RPMI7951 (cell line): ENCODE results near the gene TBCD. TPM values are rescaled to one million over a fixed set of nuclear protein-coding genes. Genes with fewer than 3 reads are reported as not detected.

ENCODE experiments used
- DNase-seq: peaks from one replicate; pipeline ENCODE4 v3.0.0-alpha.2; 2012; ENCODE audit warnings: low read depth
- total RNA-seq: library from RNA; depleted of rRNA; stranded (reverse); fragments of >200 nt; shearing (Covaris generic); gene quantifications from 2 replicates; pipeline ENCODE4 v1.2.3, GENCODE V29; 2014; rRNA removed

The TBCD gene
- total RNA-seq: 15.8 and 18.4 TPM in 2 replicates

DNA sequence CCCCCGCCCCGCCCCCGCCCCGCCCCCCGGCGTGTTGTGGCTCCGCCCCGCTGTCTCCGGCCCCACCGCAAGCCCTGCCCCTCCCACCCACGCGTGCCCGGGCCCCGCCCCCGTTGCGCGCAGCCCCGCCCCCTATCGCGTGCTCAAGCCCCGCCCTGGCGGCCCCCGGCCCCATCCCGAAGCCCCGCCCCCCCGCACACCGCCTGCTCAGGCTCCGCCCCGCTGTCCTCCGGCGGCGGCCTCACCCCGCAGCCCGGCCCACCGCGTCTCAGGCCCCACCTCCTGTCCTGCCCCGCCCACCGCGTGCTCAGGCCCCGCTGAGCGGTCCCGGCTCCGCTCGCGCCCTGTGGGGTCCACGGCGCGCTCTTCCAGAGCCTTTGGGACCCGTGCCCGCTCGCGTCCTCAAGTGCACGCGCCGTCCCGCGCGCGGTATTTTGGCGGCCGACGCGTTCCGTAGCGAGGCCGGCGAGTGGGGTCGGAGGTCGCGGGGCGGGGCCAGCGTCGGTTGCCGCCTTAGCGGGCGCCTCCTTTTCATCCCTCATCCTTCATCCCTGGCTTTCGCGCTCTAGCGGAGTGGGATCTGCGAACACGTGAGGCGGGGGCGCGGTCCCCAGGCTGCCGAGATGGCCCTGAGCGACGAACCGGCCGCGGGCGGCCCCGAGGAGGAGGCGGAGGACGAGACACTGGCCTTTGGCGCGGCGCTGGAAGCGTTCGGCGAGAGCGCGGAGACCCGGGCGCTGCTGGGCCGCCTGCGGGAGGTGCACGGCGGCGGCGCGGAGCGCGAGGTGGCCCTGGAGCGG lies at the start of gene TBCD:
Gene TBCD, plus strand, starts transcription at position 495 of the 800 bp plus-strand sequence. Its CDS starts 129 bp downstream, at position 624.
- peak; percentile 80 for DNase-seq

GRCh38 chr17:82702231-82702927 lies 49.5 kb upstream of the TBCD start:
- DNase-seq: no peak

GRCh38 chr17:82703036-82703745 lies 48.7 kb upstream of the TBCD start:
- no peak for DNase-seq

GRCh38 chr17:82703935-82704865 lies 47.7 kb upstream of the TBCD start:
- DNase-seq: no peak

- no peak for DNase-seq
Observed at GRCh38 chr17:82704886-82705285, 47.0 kb upstream of the TBCD start.

DNA sequence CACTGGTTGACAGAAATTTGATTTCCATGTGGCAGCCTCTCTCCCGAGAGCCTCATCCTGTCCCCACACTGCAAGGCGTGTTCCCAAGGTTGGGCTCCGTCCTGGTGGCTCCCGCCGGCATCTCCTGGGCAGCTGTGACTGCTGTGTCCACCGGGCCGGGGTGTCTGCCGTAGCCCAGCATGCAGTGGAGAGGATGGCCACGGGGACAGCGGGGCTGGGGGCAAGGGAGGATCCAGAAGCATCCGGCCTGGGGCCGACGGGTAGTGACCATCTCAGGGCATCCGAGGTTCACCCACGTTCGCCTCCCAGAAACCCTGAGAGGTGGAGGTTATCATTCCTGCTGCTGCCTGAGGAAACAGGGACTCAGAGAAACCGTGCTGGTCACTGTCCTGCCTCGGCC lies 46.1 kb upstream of the TBCD start:
- DNase-seq: no peak

GRCh38 chr17:82709024-82709675 lies 42.7 kb upstream of the TBCD start:
- no peak for DNase-seq

DNA sequence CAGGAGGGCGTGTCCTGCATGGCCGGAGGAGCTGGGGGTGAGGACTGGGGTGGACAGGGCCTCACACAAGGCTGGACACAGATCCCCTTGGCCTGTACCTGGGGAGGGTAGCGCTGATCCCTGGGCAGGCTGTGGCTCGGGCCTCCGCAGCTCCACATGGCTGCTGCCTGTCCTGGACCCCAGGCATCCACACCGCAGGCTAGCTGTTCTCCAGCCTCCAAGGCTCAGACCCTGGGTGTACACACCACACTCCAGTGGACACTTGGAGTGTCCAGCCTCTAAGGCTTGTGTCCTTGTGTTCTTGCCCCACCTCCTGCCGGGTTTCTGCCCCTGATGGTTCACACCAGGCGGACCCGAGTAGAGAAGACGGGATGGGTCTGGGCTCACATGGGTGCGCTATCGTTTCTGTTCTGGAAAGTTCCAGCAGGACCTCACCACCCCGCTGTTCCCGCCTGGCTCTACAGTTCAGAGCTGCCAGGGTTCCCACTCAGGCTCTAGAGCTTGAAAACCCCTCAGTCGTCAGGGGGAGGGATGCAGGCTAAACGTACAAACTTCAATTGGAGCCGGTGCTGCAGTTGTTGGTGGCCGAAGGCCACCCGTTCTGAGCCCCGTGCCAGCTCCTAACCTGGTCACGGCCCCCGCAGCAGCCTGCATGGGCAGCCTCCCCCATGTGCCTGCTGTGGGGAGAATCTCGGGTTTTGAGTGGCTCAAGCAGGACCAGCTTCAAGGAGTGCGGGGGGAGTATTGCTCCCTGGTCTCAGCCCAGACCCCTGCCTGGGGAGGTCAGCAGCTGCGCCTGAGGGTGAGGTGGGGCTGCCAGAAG lies 42.0 kb upstream of the TBCD start:
- DNase-seq: no peak

GRCh38 chr17:82710499-82711232 lies 41.2 kb upstream of the TBCD start:
- no peak for DNase-seq

DNA sequence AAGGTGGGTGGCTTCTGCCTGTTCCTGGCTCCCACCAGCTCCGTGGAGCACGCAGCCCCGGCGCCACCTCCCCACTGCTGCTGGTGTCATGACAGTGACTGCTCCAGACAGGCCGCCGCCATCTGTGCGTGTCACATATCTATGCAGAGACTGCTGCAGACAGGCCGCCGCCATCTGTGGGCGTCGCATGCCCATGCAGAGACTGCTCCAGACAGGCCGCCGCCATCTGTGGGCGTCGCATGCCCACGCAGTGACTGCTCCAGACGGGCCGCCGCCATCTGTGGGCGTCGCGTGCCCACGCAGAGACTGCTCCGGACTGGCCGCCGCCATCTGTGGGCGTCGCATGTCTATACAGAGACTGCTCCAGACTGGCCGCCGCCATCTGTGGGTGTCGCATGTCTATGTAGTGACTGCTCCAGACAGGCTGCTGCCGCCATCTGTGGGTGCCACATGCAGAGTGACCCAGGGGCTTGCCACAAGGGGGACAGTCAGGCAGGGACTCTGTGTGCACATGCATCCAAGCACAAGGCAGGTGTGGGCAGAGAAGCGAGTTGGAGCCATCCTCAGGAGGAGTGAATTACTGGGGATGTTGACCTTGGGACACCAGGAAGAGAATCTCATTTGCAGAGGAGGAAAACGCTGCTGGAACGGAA lies 38.7 kb upstream of the TBCD start:
- DNase-seq: no peak

- DNase-seq: peak; percentile 85
Observed at GRCh38 chr17:82716203-82717010, 35.5 kb upstream of the TBCD start, which contains the start of gene FN3KRP. TSS of gene FN3KRP (plus strand) at chr17:82716706. CDS start at chr17:82716756, 50 bp downstream.

- no peak for DNase-seq
Observed at GRCh38 chr17:82718986-82719685, 32.7 kb upstream of the TBCD start.

DNA sequence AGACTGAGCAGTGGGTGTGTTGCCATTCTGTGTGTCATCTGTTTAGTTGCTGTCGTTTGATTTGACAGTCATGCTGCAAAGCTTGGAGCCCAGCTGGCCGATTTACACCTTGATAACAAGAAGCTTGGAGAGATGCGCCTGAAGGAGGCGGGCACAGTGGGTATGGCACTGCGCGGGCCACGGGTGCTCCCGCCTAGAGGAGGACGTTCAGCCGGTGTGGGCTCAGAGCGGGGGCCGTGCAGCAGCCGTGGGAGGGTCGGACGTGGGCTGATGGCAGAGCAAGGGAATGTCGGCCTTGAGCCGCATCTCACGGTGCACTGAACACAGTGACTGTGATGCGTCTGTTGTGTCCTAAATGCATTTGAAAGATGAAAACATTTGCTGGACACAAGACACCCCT lies 31.7 kb upstream of the TBCD start:
- DNase-seq: no peak

DNA sequence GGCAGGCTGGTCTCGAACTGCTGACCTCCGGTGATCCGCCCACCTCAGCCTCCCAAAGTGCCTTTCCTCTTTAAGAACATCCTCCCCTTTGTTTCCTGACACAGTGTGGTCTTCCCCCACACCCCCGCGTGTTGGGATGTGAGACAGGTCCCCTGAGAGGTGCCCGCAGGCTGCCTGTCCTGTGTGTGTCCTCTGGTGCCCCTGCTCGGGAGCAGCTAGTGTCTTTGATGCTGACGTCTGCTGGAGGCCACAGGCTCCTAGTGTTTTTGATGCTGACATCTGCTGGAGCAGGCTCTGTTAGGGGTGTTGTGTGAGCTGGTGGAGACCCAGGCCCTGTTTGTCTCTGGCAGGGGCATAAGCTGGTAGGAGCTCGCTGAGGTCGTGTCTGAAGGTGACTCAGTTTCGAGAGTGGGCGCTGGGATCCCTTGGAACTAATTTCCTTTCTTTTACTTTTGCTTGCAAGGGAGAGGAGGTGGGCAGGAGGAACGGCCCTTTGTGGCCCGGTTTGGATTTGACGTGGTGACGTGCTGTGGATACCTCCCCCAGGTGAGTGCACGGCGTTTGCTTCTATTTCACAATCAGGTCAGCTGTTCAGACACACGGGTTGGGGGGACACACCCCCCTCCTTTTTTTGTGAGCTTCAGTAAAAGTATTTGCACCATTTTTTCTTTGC lies 29.4 kb upstream of the TBCD start:
- no peak for DNase-seq

- no peak for DNase-seq
Observed at GRCh38 chr17:82723169-82723807, 28.6 kb upstream of the TBCD start.

- no peak for DNase-seq
Observed at GRCh38 chr17:82726427-82726826, 25.4 kb upstream of the TBCD start.
